Measurements from ENCODE around the gene PPP1R37. TPM values are rescaled to one million over a fixed set of nuclear protein-coding genes. Genes with fewer than 3 reads are reported as not detected.

The PPP1R37 gene
- total and polyA plus RNA-seq, 2 of the 8 experiments (the other 6 are each of a cell fraction or from before 2014, with no cell fraction given) = 14.6 to 25.7 TPM

GRCh38 chr19:45166723-45167252 is 73.8 kb downstream of the PPP1R37 start:
- no peak overlapping the region for H3K27ac ChIP-seq (ENCODE audit: low read depth, low read length)
- POLR2A ChIA-PET (ENCODE audit: partially characterized antibody) = interaction anchor here (1.1 to 3.7 kb wide), 4 partner anchors 9 to 262 kb away, joined by 3 to 21 read pairs (median 4); no protein-coding TSS in a partner anchor
- H3K79me1 ChIP-seq (ENCODE audit: low read depth, low read length) = no peaks in the 10 kb centered on the region; the same call in 1 of the 2 replicates
- H2BK120ac ChIP-seq (replicated peaks; ENCODE audit: low read depth, low read length) = no peak overlapping the region
- H3K36me3 ChIP-seq (ENCODE audit: control insufficient read depth in 2 of 4, insufficient read depth in 4 of 4, low read length in 3 of 4) = no peaks in the 10 kb centered on the region
- no peaks in the 10 kb centered on the region for H3K23me2 ChIP-seq (ENCODE audit: low read depth, low read length)
- no peak overlapping the region for H2AFZ ChIP-seq (ENCODE audit: low read length)
- no peak overlapping the region for H3K4ac ChIP-seq (replicated peaks; ENCODE audit: insufficient read length, low read depth, low read length)
- FAIRE-seq (no peak), DNase-seq (ENCODE audit: low read depth in 1 of 2, low spot score in 2 of 2) (no peak)
- no peak overlapping the region for H3K4me3 ChIP-seq (ENCODE audit: extremely low read depth in 1 of 4, insufficient read depth in 2 of 4, low read depth in 3 of 4, low read length in 4 of 4)
- H3K27me3 ChIP-seq (replicated peaks in 1 of 4; ENCODE audit: control insufficient read depth in 3 of 4, extremely low read depth in 1 of 4, insufficient read depth in 3 of 4, low read length in 3 of 4) = no peaks in the 10 kb centered on the region
- H2AK5ac ChIP-seq (ENCODE audit: low read depth, low read length) = no peak overlapping the region
- no peak overlapping the region for H3K14ac ChIP-seq (ENCODE audit: insufficient read length)
- H2BK15ac ChIP-seq (ENCODE audit: low read length) = no peak overlapping the region
- no peaks in the 10 kb centered on the region for H3K9me3 ChIP-seq (ENCODE audit: insufficient read depth in 2 of 2, low read depth in 1 of 2, low read length in 1 of 2)
- no peak overlapping the region for H3K56ac ChIP-seq (replicated peaks; ENCODE audit: insufficient read length, low read depth, low read length)
- no peaks in the 10 kb centered on the region for H3K79me2 ChIP-seq (ENCODE audit: control insufficient read depth in 1 of 2, insufficient read depth in 2 of 2, low read length in 2 of 2)
- peak overlapping the region; percentile 47 for H4K91ac ChIP-seq (replicated peaks; ENCODE audit: insufficient read length, low read length)
- H3K18ac ChIP-seq (ENCODE audit: extremely low read depth, low read length) = no peak overlapping the region; the same call in 1 of the 2 replicates
- H4K20me1 ChIP-seq (replicated peaks in 1 of 2; ENCODE audit: control insufficient read depth in 1 of 2, insufficient read depth in 2 of 2, low read length in 2 of 2) = peaks cover 0 to 10% of the 10 kb centered on the region in 2 experiments
- no peak overlapping the region for H3K23ac ChIP-seq (ENCODE audit: insufficient read length)
- no peak overlapping the region; the same call in 1 of the 2 replicates for H2BK12ac ChIP-seq (ENCODE audit: low read depth, low read length)
- 70% methylated on average over 14 of the region's 14 CpGs; no CpG with 5 or more reads in 1 of the 2 experiments for WGBS, 2 experiments (ENCODE audit: extremely low coverage in 1 of 2, insufficient coverage in 1 of 2, insufficient read length in 1 of 2, insufficient replicate concordance in 2 of 2, low coverage in 1 of 2, low lambda C conversion rate in 2 of 2, missing lambda C conversion rate in 1 of 2)
- H4K5ac ChIP-seq (ENCODE audit: insufficient read length, low read depth, low read length) = no peak overlapping the region
- peaks cover 0 to 7% (median 2%) of the 10 kb centered on the region in 4 experiments; a peak in 5 of 7 replicates for H3K4me1 ChIP-seq (replicated peaks in 1 of 4; ENCODE audit: control insufficient read depth in 3 of 4, insufficient read depth in 4 of 4, low read length in 3 of 4)
- no peak overlapping the region for H3K4me2 ChIP-seq (ENCODE audit: insufficient read depth in 1 of 2, low read depth in 2 of 2, low read length in 2 of 2)
- H3K9ac ChIP-seq (replicated peaks in 1 of 4; ENCODE audit: extremely low read depth in 1 of 4, low read depth in 3 of 4, low read length in 3 of 4) = no peak overlapping the region; a peak in 2 of 7 replicates
- no peak overlapping the region for H2BK20ac ChIP-seq (ENCODE audit: low read length)
- CTCF ChIA-PET (ENCODE audit: partially characterized antibody) = interaction anchor here (0.6 to 5.6 kb wide), 10 partner anchors 11 to 386 kb away, joined by 3 to 54 read pairs (median 6); partner anchors contain the start of genes BLOC1S3 and TRAPPC6A
- 0 out of 2 replicates have a peak overlapping the region, but pooled peaks have one; percentile 4 for H4K8ac ChIP-seq (ENCODE audit: extremely low read depth, insufficient read depth, low read length)
- H2BK5ac ChIP-seq (ENCODE audit: low read depth, low read length) = peak overlapping the region; percentile 52; the same call in 1 of the 2 replicates
- TF ChIP-seq KDM5A (IDR thresholded peaks at IDR 0.05; ENCODE audit: low read length) = no peak
- no peak for TF ChIP-seq CHD1 (IDR thresholded peaks at IDR 0.05; ENCODE audit: low read depth, low read length)
- TF ChIP-seq EP300 (IDR thresholded peaks at IDR 0.05; ENCODE audit: borderline replicate concordance in 1 of 2, low read depth in 2 of 2, low read length in 2 of 2) = no peak
- TF ChIP-seq, protein P1, sequence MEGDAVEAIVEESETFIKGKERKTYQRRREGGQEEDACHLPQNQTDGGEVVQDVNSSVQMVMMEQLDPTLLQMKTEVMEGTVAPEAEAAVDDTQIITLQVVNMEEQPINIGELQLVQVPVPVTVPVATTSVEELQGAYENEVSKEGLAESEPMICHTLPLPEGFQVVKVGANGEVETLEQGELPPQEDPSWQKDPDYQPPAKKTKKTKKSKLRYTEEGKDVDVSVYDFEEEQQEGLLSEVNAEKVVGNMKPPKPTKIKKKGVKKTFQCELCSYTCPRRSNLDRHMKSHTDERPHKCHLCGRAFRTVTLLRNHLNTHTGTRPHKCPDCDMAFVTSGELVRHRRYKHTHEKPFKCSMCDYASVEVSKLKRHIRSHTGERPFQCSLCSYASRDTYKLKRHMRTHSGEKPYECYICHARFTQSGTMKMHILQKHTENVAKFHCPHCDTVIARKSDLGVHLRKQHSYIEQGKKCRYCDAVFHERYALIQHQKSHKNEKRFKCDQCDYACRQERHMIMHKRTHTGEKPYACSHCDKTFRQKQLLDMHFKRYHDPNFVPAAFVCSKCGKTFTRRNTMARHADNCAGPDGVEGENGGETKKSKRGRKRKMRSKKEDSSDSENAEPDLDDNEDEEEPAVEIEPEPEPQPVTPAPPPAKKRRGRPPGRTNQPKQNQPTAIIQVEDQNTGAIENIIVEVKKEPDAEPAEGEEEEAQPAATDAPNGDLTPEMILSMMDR (IDR thresholded peaks at IDR 0.05; ENCODE audit: control extremely low read depth in 1 of 3, insufficient read depth in 1 of 3, low read depth in 1 of 3, low read length in 3 of 3) = no peak
- no peak for TF ChIP-seq CHD2 (IDR thresholded peaks at IDR 0.05; ENCODE audit: low read length)
- TF ChIP-seq TAF1 (IDR thresholded peaks at IDR 0.05; ENCODE audit: low read depth, low read length) = no peak
- no peak for TF ChIP-seq CBX5 (IDR thresholded peaks at IDR 0.05; ENCODE audit: low read depth, low read length)
- no peak for TF ChIP-seq HDAC2 (IDR thresholded peaks at IDR 0.05; ENCODE audit: borderline replicate concordance in 1 of 2, low read depth in 2 of 2, low read length in 2 of 2)
- no peak for TF ChIP-seq ATF3 (IDR thresholded peaks at IDR 0.05; ENCODE audit: insufficient read depth, low read depth, low read length)
